H1 (cell line): Measurements from ENCODE around the gene TLR1. TPM values are rescaled to one million over a fixed set of nuclear protein-coding genes. Genes with fewer than 3 reads are reported as not detected.

Source experiments
- CTCF ChIA-PET: fragments of 300-600 bp; sonication (Branson Sonifier 250); formaldehyde crosslinking; loops from one replicate; lab custom pipeline; 2021; ENCODE audit not compliant: partially characterized antibody; lab: Charles Lee
- POLR2A ChIA-PET: fragments of 300-600 bp; sonication (Branson Sonifier 250); formaldehyde crosslinking; loops from one replicate; lab custom pipeline; 2021; ENCODE audit warnings: inconsistent platforms; ENCODE audit not compliant: partially characterized antibody; lab: Charles Lee
- DNase-seq, 2 experiments: peaks; one replicate each; pipeline versions ENCODE4 v3.0.0 to v3.0.0-alpha.2; 2010 to 2022; ENCODE audit warnings: low spot score in 2 of 2, low read depth in 1 of 2, mixed read lengths in 1 of 2
- FAIRE-seq: peaks from 2 replicates; lab custom pipeline; 2011; peaks lifted over from hg19 to GRCh38; lab: Jason Lieb, UNC
- H2AFZ ChIP-seq: 2 replicates; pipeline ENCODE4 v1.8.1; 2012; ENCODE audit warnings: low read length, inconsistent platforms
- H2AK5ac ChIP-seq: 2 replicates; pipeline ENCODE4 v1.6.1; 2013; ENCODE audit warnings: low read depth, low read length
- H2BK120ac ChIP-seq: replicated peaks from 2 replicates; pipeline ENCODE3; 2013; ENCODE audit warnings: low read depth, low read length, inconsistent platforms
- H2BK12ac ChIP-seq: 2 replicates; pipeline ENCODE4 v1.6.1; 2013; ENCODE audit warnings: low read depth, low read length
- H2BK15ac ChIP-seq: 2 replicates; pipeline ENCODE4 v1.6.1; 2013; ENCODE audit warnings: low read length
- H2BK20ac ChIP-seq: 2 replicates; pipeline ENCODE4 v1.6.1; 2013; ENCODE audit warnings: low read length
- H2BK5ac ChIP-seq: 2 replicates; pipeline ENCODE4 v1.6.1; 2013; ENCODE audit warnings: low read depth, low read length
- H3K14ac ChIP-seq: 2 replicates; pipeline ENCODE4 v1.6.1; 2013; ENCODE audit warnings: inconsistent platforms; ENCODE audit not compliant: insufficient read length
- H3K18ac ChIP-seq: 2 replicates; pipeline ENCODE4 v1.6.1; 2013; ENCODE audit warnings: low read length; ENCODE audit errors: extremely low read depth
- H3K23ac ChIP-seq: 2 replicates; pipeline ENCODE4 v1.6.1; 2013; ENCODE audit warnings: inconsistent platforms; ENCODE audit not compliant: insufficient read length
- H3K23me2 ChIP-seq: 2 replicates; pipeline ENCODE4 v1.6.1; 2013; ENCODE audit warnings: low read depth, low read length
- H3K27ac ChIP-seq: 2 replicates; pipeline ENCODE4 v1.6.1; 2011; ENCODE audit warnings: low read depth, low read length, inconsistent platforms
- H3K27me3 ChIP-seq, 4 experiments: replicated peaks in 1 of 4; 1 replicate in 1 of 4; 2 replicates in 3 of 4; pipeline versions ENCODE4 v1.6.1 to v1.8.1; 2011 to 2013; ENCODE audit warnings: low read length in 3 of 4, mild to moderate bottlenecking in 3 of 4, inconsistent platforms in 2 of 4, mixed read lengths in 2 of 4, moderate library complexity in 1 of 4; ENCODE audit not compliant: control insufficient read depth in 3 of 4, insufficient read depth in 3 of 4; ENCODE audit errors: extremely low read depth in 1 of 4
- H3K36me3 ChIP-seq, 4 experiments: 2 replicates each; pipeline versions ENCODE4 v1.6.1 to v1.8.1; 2011 to 2013; ENCODE audit warnings: mild to moderate bottlenecking in 4 of 4, low read length in 3 of 4, moderate library complexity in 2 of 4, control low read depth in 1 of 4, inconsistent platforms in 1 of 4; ENCODE audit not compliant: insufficient read depth in 4 of 4, control insufficient read depth in 2 of 4
- H3K4ac ChIP-seq: replicated peaks from 2 replicates; pipeline ENCODE3; 2013; ENCODE audit warnings: low read length, low read depth, mixed read lengths, inconsistent platforms; ENCODE audit not compliant: insufficient read length
- H3K4me1 ChIP-seq, 4 experiments: replicated peaks in 1 of 4; 1 replicate in 1 of 4; 2 replicates in 3 of 4; pipeline versions ENCODE4 v1.6.1 to v1.8.1; 2011 to 2013; ENCODE audit warnings: low read length in 3 of 4, inconsistent platforms in 2 of 4, mixed read lengths in 1 of 4; ENCODE audit not compliant: insufficient read depth in 4 of 4, control insufficient read depth in 3 of 4
- H3K4me2 ChIP-seq, 2 experiments: 2 replicates each; pipeline versions ENCODE4 v1.6.1 to v1.8.1; 2011 to 2013; ENCODE audit warnings: low read depth in 2 of 2, low read length in 2 of 2, control low read depth in 1 of 2, inconsistent platforms in 1 of 2, mild to moderate bottlenecking in 1 of 2; ENCODE audit not compliant: insufficient read depth in 1 of 2
- H3K4me3 ChIP-seq, 4 experiments: fragments of 200-600, 300-600 bp in 1 of 4; sonication (generic), shearing (Covaris generic), sonication (Bioruptor Twin) in 1 of 4; 2 replicates each; pipeline versions ENCODE4 v1.5.1 to v1.8.1; 2011 to 2016; ENCODE audit warnings: low read length in 4 of 4, low read depth in 3 of 4, control low read depth in 2 of 4, inconsistent platforms in 2 of 4, mild to moderate bottlenecking in 2 of 4, mixed read lengths in 1 of 4, moderate library complexity in 1 of 4; ENCODE audit not compliant: insufficient read depth in 2 of 4; ENCODE audit errors: extremely low read depth in 1 of 4
- H3K56ac ChIP-seq: replicated peaks from 2 replicates; pipeline ENCODE3; 2013; ENCODE audit warnings: low read depth, mild to moderate bottlenecking, mixed read lengths, low read length, inconsistent platforms; ENCODE audit not compliant: insufficient read length
- H3K79me1 ChIP-seq: 2 replicates; pipeline ENCODE4 v1.6.1; 2013; ENCODE audit warnings: low read depth, low read length, control low read depth
- H3K79me2 ChIP-seq, 2 experiments: 2 replicates each; pipeline versions ENCODE4 v1.6.1 to v1.8.1; 2012 to 2013; ENCODE audit warnings: low read length in 2 of 2, mild to moderate bottlenecking in 2 of 2, inconsistent platforms in 1 of 2; ENCODE audit not compliant: insufficient read depth in 2 of 2, control insufficient read depth in 1 of 2
- H3K9ac ChIP-seq, 4 experiments: replicated peaks in 1 of 4; 1 replicate in 1 of 4; 2 replicates in 3 of 4; pipeline versions ENCODE4 v1.6.1 to v1.8.1; 2011 to 2013; ENCODE audit warnings: low read depth in 3 of 4, low read length in 3 of 4, control low read depth in 2 of 4, mild to moderate bottlenecking in 2 of 4, moderate library complexity in 2 of 4, inconsistent platforms in 1 of 4; ENCODE audit errors: extremely low read depth in 1 of 4
- H3K9me3 ChIP-seq, 2 experiments: 2 replicates each; pipeline versions ENCODE4 v1.6.1 to v1.8.1; 2012 to 2013; ENCODE audit warnings: mild to moderate bottlenecking in 2 of 2, moderate library complexity in 2 of 2, control low read depth in 1 of 2, inconsistent platforms in 1 of 2, low read depth in 1 of 2, low read length in 1 of 2, mixed read lengths in 1 of 2; ENCODE audit not compliant: insufficient read depth in 2 of 2
- H4K20me1 ChIP-seq, 2 experiments: replicated peaks in 1 of 2; 2 replicates each; pipeline versions ENCODE3 to v1.8.1; 2011 to 2013; ENCODE audit warnings: inconsistent platforms in 2 of 2, low read length in 2 of 2, mild to moderate bottlenecking in 1 of 2; ENCODE audit not compliant: insufficient read depth in 2 of 2, control insufficient read depth in 1 of 2
- H4K5ac ChIP-seq: 2 replicates; pipeline ENCODE4 v1.6.1; 2013; ENCODE audit warnings: low read length, low read depth, mixed read lengths, inconsistent platforms; ENCODE audit not compliant: insufficient read length
- H4K8ac ChIP-seq: 2 replicates; pipeline ENCODE4 v1.8.0; 2013; ENCODE audit warnings: mild to moderate bottlenecking, moderate library complexity, low read length, inconsistent platforms; ENCODE audit not compliant: insufficient read depth; ENCODE audit errors: extremely low read depth
- H4K91ac ChIP-seq: replicated peaks from 2 replicates; pipeline ENCODE3; 2013; ENCODE audit warnings: low read length, mixed read lengths, inconsistent platforms; ENCODE audit not compliant: insufficient read length
- BRCA1 ChIP-seq: IDR thresholded peaks from 2 replicates; pipeline ENCODE4 v1.6.1; 2012; ENCODE audit warnings: low read depth, low read length, improper control_type of control experiment
- CREB1 ChIP-seq: IDR thresholded peaks from 2 replicates; pipeline ENCODE4 v1.6.1; 2012; ENCODE audit warnings: inconsistent platforms
- CTCF ChIP-seq, 3 experiments: IDR thresholded peaks; 1 replicate in 2 of 3; 2 replicates in 1 of 3; pipeline versions ENCODE4 v1.5.1 to v1.6.1; 2011; ENCODE audit warnings: low read length in 3 of 3, mild to moderate bottlenecking in 3 of 3, inconsistent platforms in 2 of 3, low read depth in 1 of 3, moderate library complexity in 1 of 3; ENCODE audit not compliant: insufficient read depth in 1 of 3; ENCODE audit errors: control extremely low read depth in 1 of 3
- EGR1 ChIP-seq: IDR thresholded peaks from 2 replicates; pipeline ENCODE4 v1.6.1; 2011; ENCODE audit warnings: low read depth, low read length, borderline replicate concordance
- EP300 ChIP-seq, 2 experiments: IDR thresholded peaks; 1 replicate in 1 of 2; 2 replicates in 1 of 2; pipeline ENCODE4 v1.6.1; 2011 to 2012; ENCODE audit warnings: low read depth in 2 of 2, low read length in 2 of 2, mild to moderate bottlenecking in 2 of 2, borderline replicate concordance in 1 of 2, inconsistent platforms in 1 of 2, moderate library complexity in 1 of 2
- GABPA ChIP-seq: IDR thresholded peaks from 2 replicates; pipeline ENCODE4 v1.6.1; 2011; ENCODE audit warnings: mild to moderate bottlenecking, low read length, moderate library complexity, borderline replicate concordance; ENCODE audit not compliant: insufficient read depth
- GTF2F1 ChIP-seq: IDR thresholded peaks from 2 replicates; pipeline ENCODE4 v1.6.1; 2012; ENCODE audit warnings: low read depth, low read length, improper control_type of control experiment, borderline replicate concordance
- NRF1 ChIP-seq: IDR thresholded peaks from 2 replicates; pipeline ENCODE4 v1.6.1; 2011; ENCODE audit warnings: mild to moderate bottlenecking, low read depth, low read length, improper control_type of control experiment
- RFX5 ChIP-seq: IDR thresholded peaks from 2 replicates; pipeline ENCODE4 v1.6.1; 2011; ENCODE audit warnings: low read depth, low read length, improper control_type of control experiment, borderline replicate concordance
- RXRA ChIP-seq: IDR thresholded peaks from 2 replicates; pipeline ENCODE4 v1.6.1; 2011; ENCODE audit warnings: low read depth, mild to moderate bottlenecking, low read length, moderate library complexity; ENCODE audit not compliant: insufficient read depth
- TEAD4 ChIP-seq: IDR thresholded peaks from 2 replicates; pipeline ENCODE4 v1.6.1; 2012; ENCODE audit warnings: low read depth, low read length, inconsistent platforms, mixed read lengths
- ZNF274 ChIP-seq: IDR thresholded peaks from 2 replicates; pipeline ENCODE4 v1.7.0; 2012; ENCODE audit warnings: low read length, borderline replicate concordance; ENCODE audit errors: extremely low read depth
- WGBS, 2 experiments: shearing (Covaris generic) in 1 of 2; methylation state at CpG; one replicate each; pipeline versions ENCODE4 v1.1.6 to v1.1.7; 2013 to 2015; ENCODE audit warnings: low lambda C conversion rate in 2 of 2, mixed read lengths in 2 of 2, inconsistent platforms in 1 of 2, low coverage in 1 of 2, missing lambda C conversion rate in 1 of 2; ENCODE audit not compliant: insufficient replicate concordance in 2 of 2, insufficient coverage in 1 of 2, insufficient read length in 1 of 2; ENCODE audit errors: extremely low coverage in 1 of 2, missing lambda C conversion rate in 1 of 2; 5-methylcytosine and 5-hydroxymethylcytosine counted together
- polyA plus RNA-seq, 7 experiments: library from polyadenylated mRNA; depleted of rRNA in 3 of 7; stranded (reverse) in 5 of 7; unstranded in 2 of 7; fragments of >200 nt in 5 of 7; fragments of 200-250 nt in 2 of 7; gene quantifications; 1 replicate in 5 of 7; 2 replicates in 1 of 7; 4 replicates in 1 of 7; pipeline versions ENCODE4 v1.2.1 to v1.2.3, GENCODE V29; 2011 to 2013; ENCODE audit warnings: missing spikeins in 2 of 7, mixed read lengths in 2 of 7
- total RNA-seq: library from RNA; stranded (reverse); fragmentation: NEBNext Ultra II Directional; extraction: Animal tissue kit (Norgen Biotek cat#: 25700); gene quantifications from 2 replicates; pipeline ENCODE4 v1.2.1, GENCODE V29; 2021

The TLR1 gene
- total and polyA plus RNA-seq, 2 of the 8 experiments (the other 6 are each of a cell fraction or from before 2014, with no cell fraction given): not detected

DNA sequence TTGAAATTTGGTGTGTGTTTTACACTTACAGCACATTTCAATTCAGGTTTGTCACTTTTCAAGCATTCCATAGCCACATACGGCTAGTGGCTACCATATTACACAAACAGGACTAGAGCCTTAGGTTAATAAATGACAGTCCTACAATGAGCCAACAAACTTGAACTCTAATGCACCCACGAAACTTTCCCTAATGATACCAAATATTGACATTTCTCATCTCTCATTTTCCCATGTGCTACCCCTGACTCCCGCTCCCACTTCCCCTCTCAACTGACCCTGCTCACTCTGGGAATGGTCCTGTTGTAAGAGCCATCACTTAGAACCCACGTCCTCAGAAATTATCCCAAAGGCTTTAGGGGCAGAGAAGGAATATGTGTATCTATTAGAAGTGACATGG is 16.9 kb downstream of the TLR1 start:
- Histone ChIP-seq H3K23me2 (peaks cover 2% of the 10 kb centered on the region; the same call in 1 of the 2 replicates), H2BK120ac (no peak overlapping the region), H3K4me1 (no peaks in the 10 kb centered on the region), H3K4me3 (no peak overlapping the region), H3K79me1 (no peaks in the 10 kb centered on the region), H4K91ac (no peak overlapping the region), H3K56ac (no peak overlapping the region), H3K9ac (no peak overlapping the region), H4K5ac (no peak overlapping the region), H3K9me3 (no peaks in the 10 kb centered on the region), H3K4ac (no peak overlapping the region), H3K27ac (no peak overlapping the region), H2AK5ac (no peak overlapping the region), H3K18ac (no peak overlapping the region), H3K79me2 (no peaks in the 10 kb centered on the region), H3K4me2 (no peak overlapping the region), H3K27me3 (no peaks in the 10 kb centered on the region), H2BK15ac (no peak overlapping the region), H2BK20ac (no peak overlapping the region), H3K23ac (no peak overlapping the region), H2BK5ac (no peak overlapping the region), H3K14ac (no peak overlapping the region), H2AFZ (no peak overlapping the region), H3K36me3 (no peaks in the 10 kb centered on the region), H4K20me1 (peaks cover 0 to 2% of the 10 kb centered on the region in 2 experiments), H4K8ac (no peak overlapping the region), H2BK12ac (no peak overlapping the region)
- DNase-seq (no peak), FAIRE-seq (no peak)
- ChIA-PET POLR2A (no interaction called here), CTCF (interaction anchor here (8.5 kb wide), 1 partner anchor 27 kb away, joined by 136 read pairs; no protein-coding TSS in a partner anchor)
- WGBS, 2 experiments: 93% methylated on average over 4 of the region's 4 CpGs; no CpG with 5 or more reads in 1 of the 2 experiments
- TF ChIP-seq EGR1 (no peak), EP300 (IDR thresholded peaks at IDR 0.05; ENCODE audit: borderline replicate concordance in 1 of 2, low read depth in 2 of 2, low read length in 2 of 2) (no peak), CREB1 (no peak), GTF2F1 (no peak), BRCA1 (no peak), CTCF (IDR thresholded peaks at IDR 0.05; ENCODE audit: control extremely low read depth in 1 of 3, insufficient read depth in 1 of 3, low read depth in 1 of 3, low read length in 3 of 3) (no peak), GABPA (no peak), TEAD4 (no peak), RFX5 (no peak), ZNF274 (no peak), NRF1 (no peak), RXRA (no peak)
